DOHH2 (cell line): ENCODE results near the gene BDNF.

Source experiments
- H3F3A ChIP-seq: fragments of 200-600 bp; sonication (generic), shearing (Covaris generic); 2 replicates; pipeline ENCODE4 v1.6.0; 2016; ENCODE audit warnings: antibody characterized with exemption, mild to moderate bottlenecking; ENCODE audit not compliant: control insufficient read depth, insufficient read depth
- H3K27ac ChIP-seq: fragments of 200-600 bp; sonication (generic); 2 replicates; pipeline ENCODE4 v1.5.1; 2014; ENCODE audit warnings: low read depth, mild to moderate bottlenecking, low read length, moderate library complexity
- H3K27me3 ChIP-seq: fragments of 200-600 bp; sonication (generic); 2 replicates; pipeline ENCODE4 v1.6.1; 2014; ENCODE audit warnings: mild to moderate bottlenecking, low read length, mixed read lengths; ENCODE audit not compliant: control insufficient read depth
- H3K36me3 ChIP-seq: fragments of 200-600 bp; sonication (generic); 2 replicates; pipeline ENCODE4 v1.6.1; 2014; ENCODE audit warnings: mild to moderate bottlenecking, low read length, moderate library complexity, mixed read lengths; ENCODE audit not compliant: control insufficient read depth
- H3K4me1 ChIP-seq: fragments of 200-600 bp; sonication (generic); 2 replicates; pipeline ENCODE4 v1.6.1; 2014; ENCODE audit warnings: mild to moderate bottlenecking, low read length, mixed read lengths; ENCODE audit not compliant: control insufficient read depth
- H3K4me2 ChIP-seq: fragments of 200-600 bp; sonication (generic); 2 replicates; pipeline ENCODE4 v1.6.0; 2014; ENCODE audit warnings: mild to moderate bottlenecking, low read length, moderate library complexity
- H3K4me3 ChIP-seq: fragments of 200-600 bp; sonication (generic); 2 replicates; pipeline ENCODE4 v1.5.1; 2014; ENCODE audit warnings: mild to moderate bottlenecking, low read length, mixed read lengths
- H3K79me2 ChIP-seq: fragments of 200-600 bp; sonication (generic); 2 replicates; pipeline ENCODE4 v1.6.1; 2014; ENCODE audit warnings: mild to moderate bottlenecking, low read length, mixed read lengths; ENCODE audit not compliant: control insufficient read depth
- H3K9me2 ChIP-seq: fragments of 200-600 bp; sonication (generic); replicated peaks from 2 replicates; pipeline ENCODE4 v1.6.1; 2014; ENCODE audit warnings: mild to moderate bottlenecking, low read length, mixed read lengths; ENCODE audit not compliant: control insufficient read depth
- H3K9me3 ChIP-seq: fragments of 200-600 bp; sonication (generic); 2 replicates; pipeline ENCODE4 v1.6.1; 2014; ENCODE audit warnings: antibody characterized with exemption, low read length, mixed read lengths; ENCODE audit not compliant: control insufficient read depth, insufficient read depth
- H4K20me1 ChIP-seq: fragments of 200-600 bp; sonication (generic); 2 replicates; pipeline ENCODE4 v1.6.0; 2014; ENCODE audit warnings: low read depth, mild to moderate bottlenecking, antibody characterized with exemption, low read length, moderate library complexity; ENCODE audit not compliant: control insufficient read depth, insufficient read depth
- CTCF ChIP-seq: fragments of 200-600 bp; sonication (generic); IDR thresholded peaks from one replicate; pipeline ENCODE4 v1.5.1; 2014; ENCODE audit warnings: antibody characterized with exemption, mild to moderate bottlenecking, low read depth, low read length; ENCODE audit not compliant: poor library complexity, severe bottlenecking
- EZH2phosphoT487 ChIP-seq: fragments of 200-600 bp; sonication (generic); IDR thresholded peaks from 2 replicates; pipeline ENCODE4 v1.6.1; 2017; ENCODE audit warnings: borderline replicate concordance, mild to moderate bottlenecking, antibody characterized with exemption, low read length, moderate library complexity, mixed read lengths

The BDNF gene

GRCh38 chr11:27605422-27605821 lies 94.8 kb downstream of the BDNF start:
- Histone ChIP-seq H3K4me3 (no peak overlapping the region), H3K36me3 (no peaks in the 10 kb centered on the region), H3K9me3 (no peaks in the 10 kb centered on the region), H3K9me2 (no peaks in the 10 kb centered on the region), H3K27me3 (no peaks in the 10 kb centered on the region), H3F3A (no peaks in the 10 kb centered on the region), H3K4me2 (no peak overlapping the region), H3K27ac (no peak overlapping the region), H4K20me1 (no peaks in the 10 kb centered on the region), H3K4me1 (peaks cover 6% of the 10 kb centered on the region), H3K79me2 (no peaks in the 10 kb centered on the region)
- no peak for TF ChIP-seq CTCF
- TF ChIP-seq EZH2phosphoT487 = no peak
